Hindlimb muscle (tissue), 1 donor: ENCODE measurements around the gene CENPB. TPM values are rescaled to one million over a fixed set of nuclear protein-coding genes. Genes with fewer than 3 reads are reported as not detected.

Source experiments
- DNase-seq: peaks from one replicate; pipeline ENCODE4 v3.0.0-alpha.2; 2013
- polyA plus RNA-seq: library from polyadenylated mRNA; unstranded; fragments of 120-200 nt; gene quantifications from one replicate; pipeline ENCODE4 v1.2.1, GENCODE V29; 2013; ENCODE audit not compliant: insufficient read length

The CENPB gene
- polyA plus RNA-seq, 1 donor = 47.8 TPM

DNA sequence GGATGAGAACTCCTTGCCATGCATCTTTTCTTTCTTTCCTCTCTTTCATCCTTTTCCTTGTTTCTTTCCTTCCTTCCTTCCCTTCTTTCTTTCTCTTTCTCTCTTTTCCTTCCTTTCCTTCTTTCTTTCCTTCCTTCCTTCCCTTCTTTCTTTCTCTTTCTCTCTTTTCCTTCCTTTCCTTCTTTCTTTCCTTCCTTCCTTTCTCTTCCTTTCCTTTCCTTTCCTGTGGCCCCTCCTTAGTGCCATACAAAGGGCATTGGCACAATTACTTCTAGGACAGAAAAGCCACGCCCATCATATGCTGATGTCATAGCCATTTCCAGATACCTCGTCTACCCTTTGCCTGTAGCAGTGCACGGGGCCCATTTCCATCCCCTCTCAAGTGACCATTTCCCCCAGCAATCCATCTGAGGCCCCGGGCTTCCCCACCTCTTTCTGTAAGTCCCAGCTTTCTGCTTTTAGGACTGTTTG is 2.2 kb upstream of the CENPB start:
- DNase-seq = no peak

- DNase-seq = no peak
These were observed 929 bp upstream of the CENPB start for GRCh38 chr20:3787324-3788014.

- peak; percentile 68 for DNase-seq
These were observed 435 bp downstream of the CENPB start for GRCh38 chr20:3786126-3786484.

GRCh38 chr20:3785240-3786125 is 1.1 kb downstream of the CENPB start:
- no peak for DNase-seq

- DNase-seq = no peak
These were observed 1.7 kb downstream of the CENPB start for GRCh38 chr20:3784863-3785239.

GRCh38 chr20:3784216-3784853 is 2.2 kb downstream of the CENPB start:
- DNase-seq = no peak

DNA sequence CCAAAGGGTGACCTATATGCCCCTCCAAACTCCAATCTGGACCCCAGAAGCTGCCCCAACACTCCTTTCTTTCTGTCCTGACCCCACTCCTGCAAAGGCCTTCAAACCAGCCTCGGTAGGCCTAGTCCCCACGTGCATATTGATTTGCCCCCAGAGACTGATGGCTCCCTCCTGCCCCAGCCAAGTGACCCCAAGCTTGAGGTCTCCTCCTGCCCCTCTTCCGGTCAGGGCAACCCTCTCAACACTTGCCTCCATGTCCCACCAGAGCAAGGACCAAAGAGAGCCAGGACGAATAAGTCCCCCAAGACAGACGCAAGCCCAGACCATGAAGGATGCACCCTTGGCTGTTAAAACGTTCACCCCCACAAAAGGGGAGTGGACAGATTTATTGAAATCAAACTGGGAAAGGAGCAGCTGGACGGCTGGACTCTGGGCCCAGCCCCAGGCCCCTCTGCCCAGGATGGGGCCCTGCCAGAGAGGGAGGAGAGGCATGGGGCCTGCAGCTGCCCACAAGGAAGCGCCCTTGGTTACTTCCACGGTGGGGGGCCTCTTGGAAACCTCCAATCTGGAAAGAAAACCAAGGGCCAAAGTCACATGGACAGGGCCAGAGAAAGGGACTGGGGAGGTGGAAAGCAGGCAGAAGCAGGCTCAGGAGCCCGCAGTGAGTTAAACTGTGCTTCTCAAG is 2.9 kb downstream of the CENPB start:
- DNase-seq = no peak

DNA sequence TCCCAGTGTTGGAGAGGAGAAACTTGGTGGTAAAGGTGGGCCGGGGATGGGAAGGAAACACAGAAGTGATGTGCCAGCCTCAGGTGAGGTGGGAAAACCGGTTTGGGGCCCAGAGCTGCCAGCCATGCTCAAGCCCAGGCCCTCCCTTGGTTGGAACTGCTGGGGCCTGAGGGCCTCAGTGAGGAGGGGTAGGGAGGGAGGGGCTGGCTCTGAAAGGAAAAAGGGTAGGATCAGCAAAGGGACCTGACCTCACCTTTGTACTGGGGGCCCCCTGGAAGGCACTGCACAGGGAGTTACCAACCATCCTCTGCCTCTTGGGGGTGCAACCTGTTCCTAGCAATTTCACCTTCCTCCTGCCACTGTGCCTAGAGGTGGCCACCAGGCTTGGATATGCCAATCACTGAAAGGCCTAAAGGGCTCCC is 3.5 kb downstream of the CENPB start:
- DNase-seq = no peak

GRCh38 chr20:3782597-3782996 is 3.9 kb downstream of the CENPB start:
- DNase-seq = no peak

DNA sequence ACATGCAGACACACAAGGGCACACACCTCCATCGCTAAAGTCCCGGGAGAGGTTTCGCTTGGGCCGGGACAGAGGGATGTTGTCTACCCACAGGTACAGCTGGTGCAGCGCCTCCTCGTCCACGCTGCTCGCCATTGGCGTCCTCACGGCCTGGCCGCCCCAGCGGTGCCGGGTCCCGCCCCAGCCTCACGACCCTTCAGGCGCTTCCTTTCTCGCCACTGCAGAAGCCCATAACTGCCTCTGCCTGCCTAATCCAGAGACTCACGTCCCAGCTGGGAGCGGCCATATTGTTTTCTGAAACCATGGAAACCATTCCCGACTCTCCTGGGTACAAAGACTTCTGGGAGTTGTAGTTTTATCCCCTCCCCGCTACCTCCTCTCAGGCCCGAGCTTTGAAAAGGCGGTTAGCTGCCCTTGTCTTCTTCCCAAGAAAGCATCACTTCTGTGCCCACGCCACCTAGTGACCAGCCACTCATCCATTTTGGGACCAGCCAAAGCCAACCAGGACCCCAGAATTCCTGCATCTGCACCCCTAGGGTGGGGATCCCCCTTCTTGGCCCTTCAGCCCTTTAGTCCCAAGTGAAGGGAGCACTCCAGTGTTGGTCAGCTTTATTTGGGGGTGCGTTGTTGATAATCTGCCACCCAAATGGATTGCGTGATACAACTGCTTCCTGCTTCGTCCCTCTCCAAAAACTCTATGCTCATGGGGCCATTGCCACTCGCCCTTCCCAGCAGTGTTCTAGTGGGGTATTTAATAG is 5.2 kb downstream of the CENPB start, which contains the start of gene SPEF1:
TSS of gene SPEF1 (minus strand) at position 296 of the 758 bp plus-strand sequence. CDS start at position 135, 161 bp downstream.
- peak; percentile 88 for DNase-seq

- no peak for DNase-seq
These were observed 7.6 kb downstream of the CENPB start for GRCh38 chr20:3778976-3779375.

- no peak for DNase-seq
These were observed 8.6 kb downstream of the CENPB start for GRCh38 chr20:3777716-3778629.

DNA sequence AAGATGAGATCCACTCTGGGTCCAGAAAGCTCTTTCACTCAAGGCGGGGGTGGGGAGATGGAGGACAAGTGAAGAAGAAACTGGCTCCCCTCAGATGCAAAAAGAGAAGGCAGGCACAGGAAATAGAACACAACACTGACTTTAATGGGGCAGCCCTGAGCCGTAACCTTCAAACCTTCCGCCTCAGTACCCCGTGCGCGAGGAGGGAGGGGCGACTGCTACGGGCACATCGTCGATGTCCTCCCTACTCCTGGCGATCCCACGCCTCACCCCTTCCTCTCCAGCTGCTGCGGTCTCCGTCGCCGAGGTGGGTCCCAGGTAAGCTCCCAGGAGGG is 9.2 kb downstream of the CENPB start:
- DNase-seq = no peak

DNA sequence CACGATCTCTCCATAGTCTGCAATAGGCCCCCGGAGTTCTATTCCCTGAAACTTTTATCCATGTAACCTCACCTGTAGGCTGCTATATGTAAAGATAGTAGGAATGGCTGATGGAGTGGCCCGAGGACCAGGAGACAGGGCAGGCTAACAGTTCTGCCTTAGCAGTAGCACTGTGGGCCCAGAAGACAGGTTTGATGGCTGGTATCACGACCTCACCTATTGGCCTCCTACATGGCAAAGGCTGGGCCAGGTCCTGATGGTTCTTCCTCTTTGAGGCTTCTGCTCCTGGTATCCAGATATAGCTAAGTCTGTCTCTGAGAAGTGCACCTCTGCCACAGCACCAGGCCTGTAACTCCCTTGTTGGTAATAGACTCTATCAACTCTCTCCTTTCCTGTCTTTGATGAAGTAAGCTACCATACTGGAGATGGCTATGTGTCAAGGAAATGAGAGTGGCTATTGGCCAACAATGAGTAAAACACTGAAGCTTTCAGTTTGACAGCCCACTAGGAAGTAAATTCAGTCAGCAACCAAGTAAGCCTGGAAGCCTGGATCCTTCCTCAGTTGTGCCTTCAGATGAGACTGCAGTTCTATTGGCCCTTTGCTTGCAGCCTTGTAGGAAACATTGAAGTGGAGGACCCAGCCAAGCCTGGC is 11.0 kb downstream of the CENPB start:
- no peak for DNase-seq

DNA sequence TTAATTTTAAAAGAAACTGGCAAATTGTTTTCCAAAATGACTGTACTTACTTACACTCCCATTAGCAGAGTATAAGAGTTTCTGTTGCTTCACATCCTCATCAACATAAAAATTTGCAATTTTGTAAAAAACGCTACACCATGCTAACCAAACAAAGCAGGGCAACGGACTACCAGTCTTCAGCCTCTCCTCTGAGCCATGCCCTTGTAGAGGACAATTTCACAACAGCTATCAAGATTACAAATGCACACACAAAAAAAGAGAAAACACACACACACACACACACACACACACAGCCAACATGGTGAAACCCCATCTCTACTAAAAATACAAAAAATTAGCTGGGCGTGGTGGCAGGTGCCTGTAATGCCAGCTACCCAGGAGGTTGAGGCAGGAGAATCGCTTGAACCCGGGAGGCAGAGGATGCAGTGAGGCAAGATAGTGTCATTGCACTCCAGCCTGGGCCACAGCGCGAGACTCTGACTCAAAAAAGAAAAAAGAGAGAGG is 14.9 kb downstream of the CENPB start:
- DNase-seq = no peak

DNA sequence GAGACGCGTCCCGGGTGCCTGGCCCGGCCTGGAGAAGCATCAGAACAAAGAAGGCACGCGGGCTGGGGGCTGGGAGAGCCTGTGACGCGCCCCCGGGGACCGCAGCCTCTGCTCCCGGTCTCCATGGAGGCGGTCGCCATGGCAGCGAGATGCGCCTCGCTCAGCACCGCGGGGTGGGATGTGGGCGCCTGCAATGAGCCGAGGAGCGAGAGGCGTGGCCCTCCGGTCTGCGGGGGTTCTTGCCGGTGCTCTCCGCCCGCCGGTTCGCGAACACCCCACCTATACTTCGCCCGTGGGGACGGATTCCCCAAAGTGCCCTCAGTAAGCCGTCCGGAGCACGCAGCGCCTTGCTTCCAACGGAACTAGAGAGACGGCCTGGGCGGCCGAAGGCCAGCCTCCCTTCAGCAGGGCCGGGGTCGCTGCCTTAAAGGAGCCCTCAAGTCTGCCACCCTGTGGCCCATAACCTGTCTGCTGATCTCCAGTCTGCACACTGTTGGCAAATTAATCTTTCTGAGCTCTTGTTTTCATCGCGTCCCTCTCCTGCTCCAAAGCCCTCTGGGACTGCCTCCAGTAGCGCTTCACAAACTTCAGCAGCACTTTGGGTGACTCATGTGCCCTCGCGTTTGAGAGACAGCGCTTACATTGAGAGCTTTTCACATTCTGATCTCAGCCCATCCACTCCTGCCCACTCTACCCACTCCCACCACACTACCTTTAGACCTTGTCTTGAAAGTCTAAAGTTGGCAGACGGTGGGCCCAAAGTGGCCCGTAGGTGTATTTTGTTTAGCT is 18.0 kb downstream of the CENPB start:
- DNase-seq = peak; percentile 76

- DNase-seq = peak; percentile 99
These were observed 18.9 kb downstream of the CENPB start, which contains the start of gene ADISSP for GRCh38 chr20:3767427-3768341. Gene ADISSP (minus strand): TSS chr20:3767753. CDS start chr20:3760100, 7,653 bp downstream.

- no peak for DNase-seq
These were observed 19.5 kb downstream of the CENPB start for GRCh38 chr20:3767110-3767426.
